Measurements from ENCODE around the gene EXOC3.

DNA sequence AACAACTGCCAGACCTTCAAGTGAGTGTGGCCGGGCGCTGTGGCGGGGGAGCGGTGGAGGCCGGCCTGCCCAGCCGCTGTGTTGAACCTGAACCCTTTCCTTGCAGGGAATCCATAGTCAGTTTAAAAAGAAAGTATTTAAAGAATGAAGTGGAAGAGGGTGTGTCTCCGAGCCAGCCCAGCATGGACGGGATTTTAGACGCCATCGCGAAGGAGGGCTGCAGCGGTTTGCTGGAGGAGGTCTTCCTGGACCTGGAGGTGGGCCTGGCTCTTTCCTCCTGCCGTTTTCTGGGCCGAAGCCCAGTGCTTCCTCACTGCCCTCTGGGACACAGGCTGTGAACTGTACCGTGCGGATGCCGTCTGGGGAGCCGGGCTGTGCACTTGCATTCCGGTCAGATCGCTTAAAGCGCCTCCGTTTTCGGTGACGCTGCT, 19.1 kb downstream of the EXOC3 start:
- TF ChIP-seq, protein P1, sequence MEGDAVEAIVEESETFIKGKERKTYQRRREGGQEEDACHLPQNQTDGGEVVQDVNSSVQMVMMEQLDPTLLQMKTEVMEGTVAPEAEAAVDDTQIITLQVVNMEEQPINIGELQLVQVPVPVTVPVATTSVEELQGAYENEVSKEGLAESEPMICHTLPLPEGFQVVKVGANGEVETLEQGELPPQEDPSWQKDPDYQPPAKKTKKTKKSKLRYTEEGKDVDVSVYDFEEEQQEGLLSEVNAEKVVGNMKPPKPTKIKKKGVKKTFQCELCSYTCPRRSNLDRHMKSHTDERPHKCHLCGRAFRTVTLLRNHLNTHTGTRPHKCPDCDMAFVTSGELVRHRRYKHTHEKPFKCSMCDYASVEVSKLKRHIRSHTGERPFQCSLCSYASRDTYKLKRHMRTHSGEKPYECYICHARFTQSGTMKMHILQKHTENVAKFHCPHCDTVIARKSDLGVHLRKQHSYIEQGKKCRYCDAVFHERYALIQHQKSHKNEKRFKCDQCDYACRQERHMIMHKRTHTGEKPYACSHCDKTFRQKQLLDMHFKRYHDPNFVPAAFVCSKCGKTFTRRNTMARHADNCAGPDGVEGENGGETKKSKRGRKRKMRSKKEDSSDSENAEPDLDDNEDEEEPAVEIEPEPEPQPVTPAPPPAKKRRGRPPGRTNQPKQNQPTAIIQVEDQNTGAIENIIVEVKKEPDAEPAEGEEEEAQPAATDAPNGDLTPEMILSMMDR (conservative IDR thresholded peaks at IDR 0.05) = no peak
- no peak for TF ChIP-seq ZFX (IDR thresholded peaks at IDR 0.05)
